COLO829 (cell line): ENCODE measurements around the gene ZMYM2.

ENCODE experiments used
- DNase-seq: peaks from one replicate; pipeline ENCODE4 v3.0.0; 2012; ENCODE audit warnings: low spot score

Gene ZMYM2

DNA sequence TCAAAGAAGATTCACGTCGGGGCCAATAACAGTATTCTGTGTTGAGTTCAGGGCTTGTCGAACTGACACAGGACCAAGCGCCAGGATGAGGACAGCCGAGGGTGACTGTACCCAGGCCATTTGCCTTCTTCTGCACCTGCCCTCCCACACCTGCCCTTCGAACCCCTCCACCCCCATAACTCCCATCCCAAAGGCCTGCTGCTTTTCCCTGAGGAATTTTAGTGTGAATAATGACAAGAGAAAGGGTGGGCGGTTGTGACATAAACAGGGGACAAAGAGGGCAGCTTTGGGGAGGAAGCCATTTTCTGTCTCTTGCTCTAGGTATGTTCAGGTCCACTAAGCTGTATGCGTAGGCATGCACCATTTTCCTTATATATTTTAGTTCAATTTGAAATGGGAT, 176.2 kb downstream of the ZMYM2 start:
- DNase-seq = no peak

DNA sequence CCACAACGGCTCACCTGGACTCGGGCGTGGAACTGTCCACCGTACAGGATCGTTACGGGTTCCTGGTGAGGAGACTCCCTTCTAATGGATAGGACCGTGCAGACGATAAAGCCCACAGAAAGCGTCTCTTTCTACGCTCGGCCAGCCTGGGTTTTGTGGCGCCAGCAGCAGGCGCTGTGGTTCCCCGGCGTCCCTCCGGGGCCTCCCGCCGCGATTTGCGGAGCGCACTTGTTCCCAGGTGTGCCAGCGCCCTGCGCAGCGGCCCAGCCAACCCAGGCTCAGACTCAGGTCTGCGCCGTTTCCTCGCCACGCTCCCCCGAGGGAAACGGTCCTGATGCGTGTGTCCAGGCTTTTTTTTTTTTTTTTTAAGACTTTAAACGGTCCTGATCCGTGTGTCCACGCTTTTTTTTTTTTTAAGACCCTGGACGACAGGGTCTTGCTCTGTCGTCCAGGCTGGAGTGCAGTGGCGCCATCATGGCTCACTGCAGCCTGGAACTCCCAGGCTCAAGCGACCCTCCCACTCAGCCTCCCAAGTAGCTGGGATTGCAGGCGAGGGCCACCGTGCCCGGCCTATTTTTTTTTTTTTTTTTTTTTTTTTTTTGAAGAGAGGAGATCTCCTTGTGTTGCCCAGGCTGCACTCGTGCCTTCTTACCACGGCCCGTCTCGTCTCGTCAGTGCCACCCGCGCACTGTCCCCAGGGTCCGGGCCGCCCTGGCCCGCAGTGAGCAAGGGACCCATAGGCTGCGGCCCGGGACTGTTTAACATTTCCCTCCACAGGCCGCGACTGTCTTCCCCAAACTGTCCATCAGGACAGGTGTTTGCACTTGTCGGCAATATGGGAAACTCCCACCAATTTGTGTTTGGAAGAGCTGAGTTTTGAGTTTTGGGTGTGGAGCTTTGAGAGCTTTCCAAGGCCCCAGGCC, 178.5 kb downstream of the ZMYM2 start:
- no peak for DNase-seq

DNA sequence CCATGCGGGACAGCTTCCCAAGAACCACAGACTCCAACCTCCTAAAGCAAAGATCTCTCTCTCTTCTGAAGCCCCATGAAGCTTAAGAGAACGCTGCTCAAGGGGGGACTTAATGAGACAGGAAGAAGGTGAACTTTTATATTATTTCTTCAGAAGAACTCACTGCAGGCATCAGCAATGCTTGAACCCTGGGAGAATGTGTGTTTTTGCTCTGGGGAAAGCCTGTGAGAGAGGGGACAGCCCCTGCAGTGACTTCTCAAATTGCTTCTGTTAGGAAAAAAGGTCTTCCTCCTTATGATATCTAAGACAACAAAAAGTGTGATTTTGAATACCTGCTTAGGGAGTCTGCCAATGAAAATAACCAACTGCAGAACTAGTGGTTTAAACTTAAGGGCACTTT, 179.3 kb downstream of the ZMYM2 start:
- no peak for DNase-seq

DNA sequence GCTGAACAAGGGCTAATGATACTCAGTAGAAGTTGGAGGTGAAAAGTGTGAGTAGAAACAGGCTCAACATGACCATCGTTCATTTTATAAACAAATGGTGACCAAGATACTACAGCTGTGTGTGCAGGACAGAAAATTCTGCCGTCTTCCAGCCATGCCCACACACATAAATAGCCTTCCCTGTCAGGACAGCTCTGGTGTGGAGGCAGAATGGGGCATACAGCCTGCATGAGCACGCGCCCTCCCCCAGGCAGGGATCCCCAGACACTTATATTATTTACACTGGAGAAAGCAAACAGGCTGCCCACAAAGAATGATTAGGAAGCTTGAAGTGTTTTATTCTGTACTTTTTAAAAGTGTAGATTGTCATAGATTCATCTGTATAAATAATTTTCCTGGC, 182.0 kb downstream of the ZMYM2 start:
- no peak for DNase-seq
